HL-60 (cell line): Measurements from ENCODE around the gene SMG6.

Source experiments
- POLR2AphosphoS5 ChIP-seq: IDR thresholded peaks from 2 replicates; pipeline ENCODE4 v1.6.1; 2012; ENCODE audit warnings: low read depth
- TF ChIP-seq, protein P1 (sequence below): IDR thresholded peaks from one replicate; pipeline ENCODE4 v1.5.1; 2011; ENCODE audit warnings: low read length, control low read depth, inconsistent platforms; ENCODE audit not compliant: insufficient read depth

DNA sequence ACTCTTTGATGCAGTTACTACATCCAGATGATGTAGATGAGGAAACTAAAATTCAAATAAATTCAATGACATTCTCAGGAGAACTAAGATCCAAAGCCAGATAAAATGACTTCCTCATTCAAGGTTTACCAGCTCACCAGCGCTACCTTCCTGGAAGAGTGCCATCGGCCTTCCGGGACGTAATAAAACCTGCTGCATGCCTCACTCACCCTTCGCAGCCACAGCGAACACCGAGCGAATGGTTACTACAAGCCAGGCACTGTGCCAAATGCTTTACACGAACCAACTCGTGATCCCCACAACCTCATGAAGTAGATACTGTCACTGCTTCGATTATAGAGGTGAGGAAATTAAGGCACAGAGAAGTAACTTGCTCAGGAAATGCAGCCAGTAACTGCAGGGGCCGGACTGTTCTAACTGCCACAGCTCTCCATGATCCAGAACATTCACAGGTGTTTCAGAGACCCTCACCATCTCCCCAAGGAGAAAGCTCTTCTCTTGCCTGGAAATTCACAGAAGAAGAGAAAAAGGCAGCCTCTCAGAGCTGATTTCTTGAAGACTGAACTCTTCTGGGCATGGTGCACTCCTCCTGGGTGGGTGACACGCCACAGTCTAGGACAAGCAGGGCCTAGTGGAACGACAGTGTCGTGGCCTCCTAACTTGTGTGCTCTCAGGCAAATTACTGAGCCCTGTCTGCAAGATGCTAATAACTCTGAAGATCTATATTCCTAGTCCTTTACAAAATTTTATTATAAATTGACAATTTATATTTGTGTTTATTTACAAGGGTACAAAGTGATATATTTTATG lies 201.9 kb downstream of the SMG6 start:
- TF ChIP-seq, protein P1, sequence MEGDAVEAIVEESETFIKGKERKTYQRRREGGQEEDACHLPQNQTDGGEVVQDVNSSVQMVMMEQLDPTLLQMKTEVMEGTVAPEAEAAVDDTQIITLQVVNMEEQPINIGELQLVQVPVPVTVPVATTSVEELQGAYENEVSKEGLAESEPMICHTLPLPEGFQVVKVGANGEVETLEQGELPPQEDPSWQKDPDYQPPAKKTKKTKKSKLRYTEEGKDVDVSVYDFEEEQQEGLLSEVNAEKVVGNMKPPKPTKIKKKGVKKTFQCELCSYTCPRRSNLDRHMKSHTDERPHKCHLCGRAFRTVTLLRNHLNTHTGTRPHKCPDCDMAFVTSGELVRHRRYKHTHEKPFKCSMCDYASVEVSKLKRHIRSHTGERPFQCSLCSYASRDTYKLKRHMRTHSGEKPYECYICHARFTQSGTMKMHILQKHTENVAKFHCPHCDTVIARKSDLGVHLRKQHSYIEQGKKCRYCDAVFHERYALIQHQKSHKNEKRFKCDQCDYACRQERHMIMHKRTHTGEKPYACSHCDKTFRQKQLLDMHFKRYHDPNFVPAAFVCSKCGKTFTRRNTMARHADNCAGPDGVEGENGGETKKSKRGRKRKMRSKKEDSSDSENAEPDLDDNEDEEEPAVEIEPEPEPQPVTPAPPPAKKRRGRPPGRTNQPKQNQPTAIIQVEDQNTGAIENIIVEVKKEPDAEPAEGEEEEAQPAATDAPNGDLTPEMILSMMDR: no peak
- TF ChIP-seq POLR2AphosphoS5: peak; percentile 58
